ENCODE measurements around the gene RAB6B.
"Not testable (repeated sequence)": the region's sequence is repeated elsewhere in the genome, so short reads cannot be mapped to it uniquely, and the experiment has no call there.

RAB6B gene

GRCh38 chr3:133788024-133788423 is 107.7 kb downstream of the RAB6B start:
- Histone ChIP-seq H3K27ac (no peak overlapping the region), H3K4me3 (no peak overlapping the region)
- no peak for DNase-seq (ENCODE audit: low spot score)
- no peak for TF ChIP-seq CTCF (IDR thresholded peaks at IDR 0.05)

GRCh38 chr3:133783762-133784161 is 111.9 kb downstream of the RAB6B start:
- TF ChIP-seq CTCF (IDR thresholded peaks at IDR 0.05): no peak
- Histone ChIP-seq H3K4me3 (no peak overlapping the region), H3K27ac (no peak overlapping the region)
- DNase-seq (ENCODE audit: low spot score): no peak

GRCh38 chr3:133782454-133782853 is 113.2 kb downstream of the RAB6B start:
- no peak for TF ChIP-seq CTCF (IDR thresholded peaks at IDR 0.05)
- H3K4me3 ChIP-seq: no peak overlapping the region
- no peak overlapping the region for H3K27ac ChIP-seq
- no peak for DNase-seq (ENCODE audit: low spot score)

- TF ChIP-seq CTCF (IDR thresholded peaks at IDR 0.05): no peak
- Histone ChIP-seq H3K27ac (no peak overlapping the region), H3K4me3 (no peak overlapping the region)
- DNase-seq (ENCODE audit: low spot score): no peak
Measured at GRCh38 chr3:133781570-133781969, 114.1 kb downstream of the RAB6B start.

GRCh38 chr3:133780756-133781155 is 114.9 kb downstream of the RAB6B start:
- H3K4me3 ChIP-seq; DNase-seq (ENCODE audit: low spot score); H3K27ac ChIP-seq: not testable (repeated sequence)

GRCh38 chr3:133779626-133780203 is 116.0 kb downstream of the RAB6B start:
- TF ChIP-seq CTCF (IDR thresholded peaks at IDR 0.05): no peak
- H3K27ac ChIP-seq: no peak overlapping the region
- no peak overlapping the region for H3K4me3 ChIP-seq
- no peak for DNase-seq (ENCODE audit: low spot score)

GRCh38 chr3:133777807-133778568 is 117.7 kb downstream of the RAB6B start:
- no peak for TF ChIP-seq CTCF (IDR thresholded peaks at IDR 0.05)
- Histone ChIP-seq H3K4me3 (no peak overlapping the region), H3K27ac (no peak overlapping the region)
- no peak for DNase-seq (ENCODE audit: low spot score)

Data from coronary artery (tissue), 2 donors.